NCI-H2029 (cell line): ENCODE measurements around the gene ATF3.
A peak's percentile ranks its signal among the peaks of the same experiment; 100 is the strongest.

Source experiments
- DNase-seq: peaks from one replicate; lab custom pipeline; 2025; lab: John Stamatoyannopoulos, UW

ATF3 gene

GRCh38 chr1:212608392-212608958 is at the start of gene ATF3:
TSS of gene ATF3 (plus strand) at chr1:212608761. CDS start at chr1:212615022, 6,261 bp downstream.
- DNase-seq, result peak; percentile 98

- no peak for DNase-seq
Measured at GRCh38 chr1:212559929-212560328, 48.6 kb upstream of the ATF3 start.

GRCh38 chr1:212560933-212561460 is 47.6 kb upstream of the ATF3 start:
- DNase-seq, result no peak

- no peak for DNase-seq
Measured at GRCh38 chr1:212561501-212561931, 47.0 kb upstream of the ATF3 start.

GRCh38 chr1:212562771-212563170 is 45.8 kb upstream of the ATF3 start:
- DNase-seq, result no peak

- no peak for DNase-seq
Measured at GRCh38 chr1:212565079-212565478, 43.5 kb upstream of the ATF3 start.

- no peak for DNase-seq
Measured at GRCh38 chr1:212565571-212566305, 42.8 kb upstream of the ATF3 start.

- peak; percentile 13 for DNase-seq
Measured at GRCh38 chr1:212566522-212567479, 41.8 kb upstream of the ATF3 start.

GRCh38 chr1:212567638-212568037 is 40.9 kb upstream of the ATF3 start:
- no peak for DNase-seq

- no peak for DNase-seq
Measured at GRCh38 chr1:212568978-212569537, 39.5 kb upstream of the ATF3 start.

GRCh38 chr1:212574732-212575131 is 33.8 kb upstream of the ATF3 start:
- no peak for DNase-seq

GRCh38 chr1:212575333-212575732 is 33.2 kb upstream of the ATF3 start:
- no peak for DNase-seq

- DNase-seq, result no peak
Measured at GRCh38 chr1:212578041-212578440, 30.5 kb upstream of the ATF3 start.

- DNase-seq, result no peak
Measured at GRCh38 chr1:212581034-212581433, 27.5 kb upstream of the ATF3 start.

GRCh38 chr1:212582291-212582690 is 26.3 kb upstream of the ATF3 start:
- DNase-seq, result no peak

- DNase-seq, result no peak
Measured at GRCh38 chr1:212582808-212583615, 25.5 kb upstream of the ATF3 start.

- DNase-seq, result no peak
Measured at GRCh38 chr1:212583643-212584042, 24.9 kb upstream of the ATF3 start.

- no peak for DNase-seq
Measured at GRCh38 chr1:212584092-212584886, 24.3 kb upstream of the ATF3 start.

GRCh38 chr1:212585210-212585609 is 23.4 kb upstream of the ATF3 start:
- no peak for DNase-seq
